NB4 (cell line): ENCODE measurements around the gene NTM.

Experiments
- DNase-seq: peaks from one replicate; pipeline ENCODE4 v3.0.0; 2010; ENCODE audit warnings: low read depth
- H3K4me3 ChIP-seq: one replicate; pipeline ENCODE4 v1.5.1; 2011; ENCODE audit warnings: mild to moderate bottlenecking, low read depth, low read length, moderate library complexity
- CTCF ChIP-seq: IDR thresholded peaks from one replicate; pipeline ENCODE4 v1.5.1; 2012; ENCODE audit warnings: low read depth, low read length
- MAX ChIP-seq: IDR thresholded peaks from 2 replicates; pipeline ENCODE4 v1.6.1; 2011; ENCODE audit warnings: low read depth, low read length
- MYC ChIP-seq: IDR thresholded peaks from 2 replicates; pipeline ENCODE4 v1.6.1; 2011; ENCODE audit warnings: low read depth, low read length
- POLR2A ChIP-seq: IDR thresholded peaks from 2 replicates; pipeline ENCODE4 v1.6.1; 2011; ENCODE audit warnings: mild to moderate bottlenecking; ENCODE audit not compliant: insufficient read length; ENCODE audit errors: extremely low read depth

The NTM gene

GRCh38 chr11:131412061-131412460 lies 41.6 kb downstream of the NTM start:
- TF ChIP-seq MYC (no peak), CTCF (no peak), POLR2A (no peak), MAX (no peak)
- no peak overlapping the region for H3K4me3 ChIP-seq
- no peak for DNase-seq

GRCh38 chr11:131413217-131413616 lies 42.8 kb downstream of the NTM start:
- no peak for DNase-seq
- no peak for TF ChIP-seq POLR2A
- no peak for TF ChIP-seq MAX
- no peak for TF ChIP-seq CTCF
- no peak for TF ChIP-seq MYC
- no peak overlapping the region for H3K4me3 ChIP-seq

GRCh38 chr11:131418189-131418588 lies 47.8 kb downstream of the NTM start:
- no peak overlapping the region for H3K4me3 ChIP-seq
- no peak for TF ChIP-seq CTCF
- no peak for TF ChIP-seq MAX
- no peak for TF ChIP-seq POLR2A
- TF ChIP-seq MYC = no peak

GRCh38 chr11:131421066-131421855 lies 50.8 kb downstream of the NTM start:
- no peak for TF ChIP-seq POLR2A
- TF ChIP-seq MAX = no peak
- TF ChIP-seq CTCF = no peak
- TF ChIP-seq MYC = no peak
- H3K4me3 ChIP-seq = no peak overlapping the region
- no peak for DNase-seq

More at GRCh38 chr11:131418189-131418588, 47.8 kb downstream of the NTM start:
- DNase-seq = no peak

- TF ChIP-seq CTCF (no peak), MAX (no peak), POLR2A (no peak), MYC (no peak)
- no peak for DNase-seq
These were observed 51.6 kb downstream of the NTM start for GRCh38 chr11:131422029-131422428.

GRCh38 chr11:131422496-131422895 lies 52.1 kb downstream of the NTM start:
- H3K4me3 ChIP-seq = no peak overlapping the region
- TF ChIP-seq MYC (no peak), MAX (no peak), CTCF (no peak), POLR2A (no peak)
- no peak for DNase-seq

More at GRCh38 chr11:131422029-131422428, 51.6 kb downstream of the NTM start:
- no peak overlapping the region for H3K4me3 ChIP-seq
